Small intestine (tissue), 7 donors: Measurements from ENCODE around the gene MASP2. TPM values are rescaled to one million over a fixed set of nuclear protein-coding genes. Genes with fewer than 3 reads are reported as not detected.
"Not testable (repeated sequence)": the region's sequence is repeated elsewhere in the genome, so short reads cannot be mapped to it uniquely, and the experiment has no call there.

Source experiments
- DNase-seq, 2 donors: peaks; one replicate each; pipeline versions ENCODE4 v3.0.0 to v3.0.0-alpha.2; 2013
- FAIRE-seq: peaks from 2 replicates; lab custom pipeline; 2012; peaks lifted over from hg19 to GRCh38; lab: Jason Lieb, UNC
- H3K27ac ChIP-seq, 3 donors: one replicate each; pipeline ENCODE4 v1.5.1; 2013; ENCODE audit warnings: low read length in 2 of 3, mild to moderate bottlenecking in 2 of 3, control low read depth in 1 of 3, inconsistent platforms in 1 of 3, low read depth in 1 of 3, moderate library complexity in 1 of 3
- H3K27me3 ChIP-seq, 3 donors: one replicate each; pipeline ENCODE4 v1.6.1; 2013; ENCODE audit warnings: low read length in 3 of 3, inconsistent platforms in 1 of 3; ENCODE audit not compliant: control insufficient read depth in 3 of 3, insufficient read depth in 3 of 3
- H3K36me3 ChIP-seq, 3 donors: one replicate each; pipeline ENCODE4 v1.6.1; 2013; ENCODE audit warnings: low read length in 3 of 3, inconsistent platforms in 1 of 3, low read depth in 1 of 3, mild to moderate bottlenecking in 1 of 3, moderate library complexity in 1 of 3; ENCODE audit not compliant: control insufficient read depth in 3 of 3, insufficient read depth in 2 of 3
- H3K4me1 ChIP-seq, 3 donors: one replicate each; pipeline ENCODE4 v1.6.1; 2013; ENCODE audit warnings: low read length in 2 of 3, inconsistent platforms in 1 of 3, low read depth in 1 of 3, mild to moderate bottlenecking in 1 of 3, moderate library complexity in 1 of 3; ENCODE audit not compliant: control insufficient read depth in 3 of 3, insufficient read depth in 2 of 3
- H3K4me3 ChIP-seq, 3 donors: one replicate each; pipeline ENCODE4 v1.5.1; 2013; ENCODE audit warnings: low read length in 3 of 3, control low read depth in 1 of 3, inconsistent platforms in 1 of 3, low read depth in 1 of 3, mild to moderate bottlenecking in 1 of 3, moderate library complexity in 1 of 3
- H3K9me3 ChIP-seq, 2 donors: one replicate each; pipeline ENCODE4 v1.6.1; 2013; ENCODE audit warnings: low read depth in 1 of 2, low read length in 1 of 2; ENCODE audit not compliant: control insufficient read depth in 2 of 2, insufficient read depth in 1 of 2
- WGBS, 3 donors: extraction: QIAGEN DNeasy Blood & Tissue Kit; methylation state at CpG; one replicate each; pipeline ENCODE4 v1.1.7; 2013; 5-methylcytosine and 5-hydroxymethylcytosine counted together
- polyA plus RNA-seq, 4 donors: library from polyadenylated mRNA; stranded (reverse) in 3 of 4; unstranded in 1 of 4; fragments of 200-250 nt in 3 of 4; fragments of 120-200 nt in 1 of 4; gene quantifications; one replicate each; pipeline versions ENCODE4 v1.2.1 to v1.2.3, GENCODE V29; 2013
- donor health status: healthy with polysubstance abuse.
- donor health status: control.
- donor health status: control.
- donor health status: Bipolar disorder and iron deficiency.
- donor health status: healthy.

Gene MASP2
- polyA plus RNA-seq, 4 donors, result 4.7 TPM; not detected in 3

- no peaks in the 10 kb centered on the region for H3K27me3 ChIP-seq
- H3K4me3 ChIP-seq, result no peak overlapping the region
- no peak overlapping the region for H3K27ac ChIP-seq
- no peaks in the 10 kb centered on the region for H3K4me1 ChIP-seq
- DNase-seq (no peak), FAIRE-seq (no peak)
- 48 to 52% (median 52%) methylated on average over 31 to 32 of the region's 32 CpGs for WGBS, 3 donors
- no peaks in the 10 kb centered on the region for H3K9me3 ChIP-seq
- no peaks in the 10 kb centered on the region for H3K36me3 ChIP-seq
Observed at GRCh38 chr1:11045428-11046269, 1.4 kb downstream of the MASP2 start.

GRCh38 chr1:11044849-11045427, 2.1 kb downstream of the MASP2 start:
- no peak for FAIRE-seq
- Histone ChIP-seq H3K27ac (no peak overlapping the region), H3K4me1 (no peaks in the 10 kb centered on the region), H3K4me3 (no peak overlapping the region), H3K36me3 (no peaks in the 10 kb centered on the region), H3K27me3 (no peaks in the 10 kb centered on the region), H3K9me3 (no peaks in the 10 kb centered on the region)
- 74 to 81% (median 78%) methylated on average over 15 to 16 of the region's 16 CpGs for WGBS, 3 donors
- DNase-seq, result no peak

GRCh38 chr1:11044086-11044848, 2.8 kb downstream of the MASP2 start:
- FAIRE-seq, result no peak
- 67 to 79% (median 72%) methylated on average over 14 to 16 of the region's 16 CpGs for WGBS, 3 donors

GRCh38 chr1:11042995-11043874, 3.8 kb downstream of the MASP2 start:
- Histone ChIP-seq H3K27ac (no peak overlapping the region), H3K4me1 (no peaks in the 10 kb centered on the region), H3K9me3 (no peaks in the 10 kb centered on the region), H3K36me3 (no peaks in the 10 kb centered on the region), H3K4me3 (no peak overlapping the region), H3K27me3 (no peaks in the 10 kb centered on the region)
- FAIRE-seq, result no peak
- 71 to 75% (median 73%) methylated on average over 19 of the region's 19 CpGs for WGBS, 3 donors
- no peak for DNase-seq

More at GRCh38 chr1:11044086-11044848, 2.8 kb downstream of the MASP2 start:
- no peak for DNase-seq
- Histone ChIP-seq H3K4me3 (no peak overlapping the region), H3K4me1 (no peaks in the 10 kb centered on the region), H3K27me3 (no peaks in the 10 kb centered on the region), H3K27ac (no peak overlapping the region), H3K9me3 (no peaks in the 10 kb centered on the region), H3K36me3 (no peaks in the 10 kb centered on the region)

GRCh38 chr1:11042065-11042464, 5.0 kb downstream of the MASP2 start:
- WGBS, 3 donors, result 76 to 81% (median 80%) methylated on average over 3 of the region's 3 CpGs
- H3K9me3 ChIP-seq, result no peaks in the 10 kb centered on the region
- H3K27ac ChIP-seq, result no peak overlapping the region
- DNase-seq (no peak), FAIRE-seq (no peak)
- H3K4me3 ChIP-seq, result no peak overlapping the region
- H3K27me3 ChIP-seq, result no peaks in the 10 kb centered on the region
- no peaks in the 10 kb centered on the region for H3K4me1 ChIP-seq
- H3K36me3 ChIP-seq, result no peaks in the 10 kb centered on the region

GRCh38 chr1:11041048-11041447, 6.0 kb downstream of the MASP2 start:
- H3K27me3 ChIP-seq, result no peaks in the 10 kb centered on the region
- H3K4me1 ChIP-seq, result no peaks in the 10 kb centered on the region
- FAIRE-seq (no peak), DNase-seq (no peak)
- no peak overlapping the region for H3K27ac ChIP-seq
- H3K4me3 ChIP-seq, result no peak overlapping the region
- no peaks in the 10 kb centered on the region for H3K36me3 ChIP-seq
- no peaks in the 10 kb centered on the region for H3K9me3 ChIP-seq

- 89 to 94% (median 92%) methylated on average over 7 of the region's 7 CpGs for WGBS, 3 donors
- not testable (repeated sequence) for DNase-seq
Observed at GRCh38 chr1:11040105-11040429, 7.0 kb downstream of the MASP2 start.

More at GRCh38 chr1:11040105-11040429, 7.0 kb downstream of the MASP2 start:
- not testable (repeated sequence) for H3K27ac ChIP-seq, H3K4me1 ChIP-seq, H3K27me3 ChIP-seq, FAIRE-seq, H3K4me3 ChIP-seq, H3K36me3 ChIP-seq, H3K9me3 ChIP-seq
